PC-9 (cell line): ENCODE measurements around the gene FOXO3. TPM values are rescaled to one million over a fixed set of nuclear protein-coding genes. Genes with fewer than 3 reads are reported as not detected.

Source experiments
- BruUV-seq: library from RNA; stranded (reverse); fragments of 400-500 nt; replicated peaks from 2 replicates; lab custom pipeline; 2021; lab: Mats Ljungman, UMichigan
- CTCF ChIA-PET: fragments of 300-600 bp; sonication (Branson Sonifier 250); formaldehyde crosslinking; loops from one replicate; lab custom pipeline; 2022; ENCODE audit warnings: antibody characterized with exemption; lab: Charles Lee
- POLR2A ChIA-PET: fragments of 300-600 bp; sonication (Branson Sonifier 250); formaldehyde crosslinking; loops from one replicate; lab custom pipeline; 2022; ENCODE audit warnings: antibody characterized with exemption; ENCODE audit not compliant: unreplicated experiment; lab: Charles Lee
- DNase-seq, 2 experiments: peaks; one replicate each; pipeline versions ENCODE4 v3.0.0 to v3.0.0-alpha.2; 2015 to 2022; ENCODE audit warnings: mixed read lengths in 1 of 2
- H2AFZ ChIP-seq: fragments of 200-600 bp; sonication (generic); 2 replicates; pipeline ENCODE4 v1.8.1; 2017; ENCODE audit warnings: antibody characterized with exemption
- H3F3A ChIP-seq: fragments of 200-600 bp; sonication (generic); 2 replicates; pipeline ENCODE4 v1.8.1; 2017; ENCODE audit warnings: antibody characterized with exemption, mild to moderate bottlenecking, low read depth; ENCODE audit not compliant: insufficient read depth
- H3K27ac ChIP-seq: fragments of 200-600 bp; sonication (generic); 2 replicates; pipeline ENCODE4 v1.6.1; 2016; ENCODE audit warnings: mixed run types
- H3K27me3 ChIP-seq: fragments of 200-600 bp; sonication (generic); 2 replicates; pipeline ENCODE4 v1.6.1; 2016; ENCODE audit warnings: low read depth, mixed run types; ENCODE audit not compliant: insufficient read depth
- H3K36me3 ChIP-seq: fragments of 200-600 bp; sonication (generic); 2 replicates; pipeline ENCODE4 v1.6.1; 2016; ENCODE audit warnings: low read depth, mixed run types
- H3K4me1 ChIP-seq: fragments of 200-600 bp; sonication (generic); replicated peaks from 2 replicates; pipeline ENCODE4 v1.6.1; 2016; ENCODE audit warnings: mixed run types; ENCODE audit not compliant: insufficient read depth
- H3K4me2 ChIP-seq: fragments of 200-600 bp; sonication (generic); 2 replicates; pipeline ENCODE4 v1.6.1; 2017; ENCODE audit warnings: mixed run types
- H3K4me3 ChIP-seq: fragments of 200-600 bp; sonication (generic); 2 replicates; pipeline ENCODE4 v1.6.1; 2016; ENCODE audit warnings: mixed run types
- H3K79me2 ChIP-seq: fragments of 200-600 bp; sonication (generic); 2 replicates; pipeline ENCODE4 v1.6.1; 2017; ENCODE audit warnings: low read depth, mixed run types
- H3K9me2 ChIP-seq: fragments of 200-600 bp; sonication (generic); 2 replicates; pipeline ENCODE4 v1.8.1; 2017; ENCODE audit warnings: mild to moderate bottlenecking; ENCODE audit not compliant: insufficient read depth
- H3K9me3 ChIP-seq: fragments of 200-600 bp; sonication (generic); 2 replicates; pipeline ENCODE4 v1.8.1; 2016; ENCODE audit warnings: low read depth; ENCODE audit not compliant: insufficient read depth
- H4K20me1 ChIP-seq: fragments of 200-600 bp; sonication (generic); 2 replicates; pipeline ENCODE4 v1.8.1; 2017; ENCODE audit not compliant: insufficient read depth
- CTCF ChIP-seq: fragments of 200-600 bp; sonication (generic); conservative IDR thresholded peaks from 2 replicates; pipeline ENCODE4 v1.6.1; 2017; ENCODE audit warnings: mixed run types, antibody characterized with exemption, mild to moderate bottlenecking, moderate library complexity
- EZH2 ChIP-seq: fragments of 200-600 bp; sonication (generic); IDR thresholded peaks from 2 replicates; pipeline ENCODE4 v1.8.0; 2017; ENCODE audit warnings: antibody characterized with exemption, low read depth
- intact Hi-C: fragments of 100-400 bp; cut with micrococcal nuclease; formaldehyde crosslinking; loops from one replicate; pipeline ENCODE4 v1.10.0; 2022; ENCODE audit not compliant: unreplicated experiment
- total RNA-seq: library from RNA; stranded (reverse); gene quantifications from 2 replicates; pipeline ENCODE4 v1.2.3, GENCODE V29; 2021

Gene FOXO3
- total RNA-seq, 1 experiment from 2014 or later, result 59.4 TPM

GRCh38 chr6:108710030-108710429 is 149.3 kb downstream of the FOXO3 start:
- TF ChIP-seq CTCF (no peak), EZH2 (no peak)
- peaks cover 5% of the 10 kb centered on the region; the same call in 1 of the 2 replicates for H3K79me2 ChIP-seq
- no peak overlapping the region for H2AFZ ChIP-seq
- H4K20me1 ChIP-seq, result no peaks in the 10 kb centered on the region
- intact Hi-C loops, result no loop called here
- DNase-seq, result peak in 1 of 2 experiments; percentile 25
- H3K4me1 ChIP-seq, result peaks cover 28% of the 10 kb centered on the region
- no peak overlapping the region for H3K27ac ChIP-seq
- no peaks in the 10 kb centered on the region for H3K9me3 ChIP-seq
- ChIA-PET POLR2A (no interaction called here), CTCF (no interaction called here)
- H3K4me3 ChIP-seq, result no peak overlapping the region
- no peaks in the 10 kb centered on the region for H3K9me2 ChIP-seq
- no peak overlapping the region for H3K4me2 ChIP-seq
- no peaks in the 10 kb centered on the region for H3K36me3 ChIP-seq
- BruUV-seq, result no TSS peak
- H3K27me3 ChIP-seq, result no peaks in the 10 kb centered on the region
- 0 out of 2 replicates have a peak, but pooled peaks cover 13% of the 10 kb centered on the region for H3F3A ChIP-seq

GRCh38 chr6:108710551-108710950 is 149.8 kb downstream of the FOXO3 start:
- TF ChIP-seq CTCF (no peak), EZH2 (no peak)
- Histone ChIP-seq H4K20me1 (no peaks in the 10 kb centered on the region), H3K27me3 (no peaks in the 10 kb centered on the region), H3K79me2 (peaks cover 5% of the 10 kb centered on the region; the same call in 1 of the 2 replicates), H3K27ac (no peak overlapping the region), H3K4me3 (no peak overlapping the region), H2AFZ (no peak overlapping the region), H3K4me2 (no peak overlapping the region), H3F3A (0 out of 2 replicates have a peak, but pooled peaks cover 13% of the 10 kb centered on the region), H3K9me2 (no peaks in the 10 kb centered on the region), H3K36me3 (no peaks in the 10 kb centered on the region), H3K4me1 (peaks cover 31% of the 10 kb centered on the region), H3K9me3 (no peaks in the 10 kb centered on the region)
- intact Hi-C loops, result no loop called here
- ChIA-PET POLR2A (no interaction called here), CTCF (no interaction called here)
- BruUV-seq, result no TSS peak
- peak in 1 of 2 experiments; percentile 20 for DNase-seq

GRCh38 chr6:108711071-108711470 is 150.4 kb downstream of the FOXO3 start:
- Histone ChIP-seq H3K27ac (no peak overlapping the region), H2AFZ (no peak overlapping the region), H3K4me2 (no peak overlapping the region), H3K79me2 (peaks cover 5% of the 10 kb centered on the region; the same call in 1 of the 2 replicates), H3K9me3 (no peaks in the 10 kb centered on the region), H3K4me3 (no peak overlapping the region), H3F3A (0 out of 2 replicates have a peak, but pooled peaks cover 17% of the 10 kb centered on the region), H3K4me1 (peaks cover 35% of the 10 kb centered on the region), H4K20me1 (no peaks in the 10 kb centered on the region), H3K9me2 (no peaks in the 10 kb centered on the region), H3K36me3 (no peaks in the 10 kb centered on the region), H3K27me3 (no peaks in the 10 kb centered on the region)
- intact Hi-C loops, result no loop called here
- ChIA-PET POLR2A (no interaction called here), CTCF (no interaction called here)
- BruUV-seq, result no TSS peak
- TF ChIP-seq CTCF (no peak), EZH2 (no peak)
- no peak for DNase-seq
